ENCODE measurements around the gene PHTF2. TPM values are rescaled to one million over a fixed set of nuclear protein-coding genes. Genes with fewer than 3 reads are reported as not detected.
A peak's percentile ranks its signal among the peaks of the same experiment; 100 is the strongest.

Gene PHTF2
- total RNA-seq, 2 experiments from 2014 or later = 70.4 to 71.7 TPM

DNA sequence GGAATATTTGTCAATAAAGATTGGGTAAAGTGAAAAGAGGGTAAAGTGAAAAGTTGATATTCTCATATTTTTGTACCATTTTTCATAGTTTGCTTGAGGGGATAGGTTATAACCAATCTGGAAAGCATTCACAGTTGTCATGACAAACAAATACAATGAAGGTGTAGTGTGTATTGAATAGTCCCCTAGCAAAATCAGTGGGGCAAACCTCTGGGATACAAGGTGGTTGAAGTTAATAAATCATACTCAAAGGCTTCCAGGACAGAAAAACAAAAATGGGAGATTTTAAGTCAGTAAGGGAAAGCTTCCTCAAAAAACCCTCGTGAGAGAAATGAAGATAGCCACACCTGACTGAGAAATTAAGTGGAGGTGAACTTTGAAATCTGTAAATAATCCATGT lies 39.4 kb downstream of the PHTF2 start:
- DNase-seq = no peak
- no peaks in the 10 kb centered on the region for H3K27me3 Mint-ChIP-seq
- POLR2A ChIA-PET = no interaction called here
- no peaks in the 10 kb centered on the region for H3K9me3 Mint-ChIP-seq
- CTCF ChIA-PET = interaction anchor here (1.4 kb wide), 1 partner anchor 186 kb away, joined by 5 read pairs; no protein-coding TSS in a partner anchor
- H3K36me3 Mint-ChIP-seq (ENCODE audit: low read depth) = peaks cover 27% of the 10 kb centered on the region
- H3K27ac Mint-ChIP-seq = no peak overlapping the region
- H3K4me3 Mint-ChIP-seq = no peak overlapping the region
- H3K4me1 Mint-ChIP-seq = peaks cover 38% of the 10 kb centered on the region

- Mint-ChIP-seq H3K4me1 (peaks cover 34% of the 10 kb centered on the region), H3K27ac (no peak overlapping the region), H3K27me3 (no peaks in the 10 kb centered on the region), H3K9me3 (no peaks in the 10 kb centered on the region), H3K4me3 (no peak overlapping the region), H3K36me3 (ENCODE audit: low read depth) (peaks cover 30% of the 10 kb centered on the region)
- ChIA-PET CTCF (no interaction called here), POLR2A (no interaction called here)
- no peak for DNase-seq
These were observed 40.4 kb downstream of the PHTF2 start for GRCh38 chr7:77838929-77839491.

DNA sequence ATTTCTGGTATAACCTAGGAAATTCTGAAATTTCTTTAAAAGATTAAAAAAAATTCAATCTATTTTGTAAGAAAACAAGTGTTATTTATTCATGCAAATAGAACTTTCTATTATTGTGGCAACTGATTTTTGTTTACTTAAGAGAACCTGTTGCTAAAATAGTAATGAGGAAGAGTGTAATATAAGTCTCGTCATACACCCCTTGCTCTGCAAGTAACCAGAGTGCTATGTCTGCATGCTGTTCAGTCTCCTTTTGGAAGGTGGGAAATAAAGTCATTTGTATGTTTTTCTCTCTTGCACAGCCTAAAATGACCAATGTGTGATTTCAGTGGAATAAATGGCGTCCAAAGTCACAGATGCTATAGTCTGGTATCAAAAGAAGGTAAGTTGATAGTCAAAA lies 41.3 kb downstream of the PHTF2 start:
- H3K9me3 Mint-ChIP-seq = no peaks in the 10 kb centered on the region
- CTCF ChIA-PET = interaction anchor here (0.7 kb wide), 1 partner anchor 11 kb away, joined by 3 read pairs; no protein-coding TSS in a partner anchor

DNA sequence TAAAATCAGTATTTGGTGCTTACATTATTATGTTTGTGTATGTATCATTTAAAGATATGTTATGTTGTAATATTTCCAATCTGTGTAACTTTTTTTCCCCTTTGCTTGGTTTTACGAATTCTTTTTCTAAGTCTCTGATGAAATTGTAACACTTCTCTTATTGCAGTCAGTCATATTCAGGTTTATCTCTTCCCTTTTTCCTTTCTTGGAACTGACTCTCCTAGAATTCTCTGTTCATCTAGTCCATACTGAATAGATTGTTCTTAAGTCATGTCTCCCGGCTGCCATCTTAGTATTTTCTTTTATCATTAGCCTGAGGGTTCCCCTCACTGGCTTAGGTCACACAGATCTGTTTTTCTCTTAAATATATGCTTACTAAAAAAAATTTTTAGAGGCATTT lies 44.6 kb downstream of the PHTF2 start:
- POLR2A ChIA-PET = interaction anchor here (4.1 kb wide), 1 partner anchor 9 kb away, joined by 14 read pairs; no protein-coding TSS in a partner anchor
- no peak overlapping the region for H3K27ac Mint-ChIP-seq

More for the DNA sequence above, 41.3 kb downstream of the PHTF2 start:
- Mint-ChIP-seq H3K27me3 (no peaks in the 10 kb centered on the region), H3K4me3 (no peak overlapping the region), H3K36me3 (ENCODE audit: low read depth) (peaks cover 30% of the 10 kb centered on the region), H3K4me1 (peaks cover 25% of the 10 kb centered on the region), H3K27ac (no peak overlapping the region)
- DNase-seq = no peak
- POLR2A ChIA-PET = no interaction called here

DNA sequence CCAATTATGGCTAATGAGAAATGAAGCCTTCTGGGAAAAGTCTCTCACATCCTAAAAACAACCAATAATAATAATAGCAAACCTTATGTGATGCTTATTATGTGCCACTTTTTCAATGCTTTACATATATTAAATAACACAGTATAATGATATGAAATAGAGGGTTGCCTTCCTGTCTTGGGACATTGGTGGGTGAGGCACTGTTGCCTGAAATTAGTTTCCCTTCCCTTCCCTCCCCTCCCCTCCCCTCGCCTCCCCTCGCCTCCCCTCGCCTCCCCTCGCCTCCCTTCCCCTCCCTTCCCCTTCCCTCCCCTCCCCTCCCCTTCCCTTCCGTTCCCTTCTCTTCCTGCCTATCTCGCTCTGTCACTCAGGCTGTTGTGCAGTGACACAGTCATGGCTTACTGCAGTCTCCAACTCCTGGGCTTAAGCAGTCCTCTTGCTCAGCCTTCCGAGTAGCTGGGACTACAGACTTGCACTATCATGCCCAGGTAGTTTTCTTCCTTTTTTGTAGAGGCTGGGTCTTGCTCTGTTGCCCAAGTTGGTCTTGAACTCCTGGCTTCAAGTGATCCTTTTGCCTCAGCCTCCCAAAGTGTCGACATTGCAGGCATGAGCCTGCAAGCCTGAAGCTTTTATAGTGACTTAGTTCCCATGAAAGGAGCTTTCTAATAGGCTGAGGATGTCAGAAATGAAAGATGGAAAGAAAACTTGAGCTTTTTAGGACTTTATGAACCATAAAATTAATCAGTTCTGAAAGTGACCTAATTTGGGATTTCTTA lies 47.9 kb downstream of the PHTF2 start:
- POLR2A ChIA-PET = interaction anchor here (0.6 kb wide), 1 partner anchor 77 kb away, joined by 3 read pairs; no protein-coding TSS in a partner anchor
- no peak for DNase-seq
- H3K4me1 Mint-ChIP-seq = peaks cover 29% of the 10 kb centered on the region
- no peaks in the 10 kb centered on the region for H3K9me3 Mint-ChIP-seq
- CTCF ChIA-PET = no interaction called here
- no peaks in the 10 kb centered on the region for H3K27me3 Mint-ChIP-seq
- H3K36me3 Mint-ChIP-seq (ENCODE audit: low read depth) = peaks cover 57% of the 10 kb centered on the region
- no peak overlapping the region for H3K27ac Mint-ChIP-seq
- H3K4me3 Mint-ChIP-seq = no peak overlapping the region

More for the DNA sequence above, 44.6 kb downstream of the PHTF2 start:
- Mint-ChIP-seq H3K4me1 (peaks cover 26% of the 10 kb centered on the region), H3K36me3 (ENCODE audit: low read depth) (peaks cover 36% of the 10 kb centered on the region), H3K27me3 (no peaks in the 10 kb centered on the region), H3K9me3 (no peaks in the 10 kb centered on the region), H3K4me3 (no peak overlapping the region)
- DNase-seq = no peak
- CTCF ChIA-PET = no interaction called here

DNA sequence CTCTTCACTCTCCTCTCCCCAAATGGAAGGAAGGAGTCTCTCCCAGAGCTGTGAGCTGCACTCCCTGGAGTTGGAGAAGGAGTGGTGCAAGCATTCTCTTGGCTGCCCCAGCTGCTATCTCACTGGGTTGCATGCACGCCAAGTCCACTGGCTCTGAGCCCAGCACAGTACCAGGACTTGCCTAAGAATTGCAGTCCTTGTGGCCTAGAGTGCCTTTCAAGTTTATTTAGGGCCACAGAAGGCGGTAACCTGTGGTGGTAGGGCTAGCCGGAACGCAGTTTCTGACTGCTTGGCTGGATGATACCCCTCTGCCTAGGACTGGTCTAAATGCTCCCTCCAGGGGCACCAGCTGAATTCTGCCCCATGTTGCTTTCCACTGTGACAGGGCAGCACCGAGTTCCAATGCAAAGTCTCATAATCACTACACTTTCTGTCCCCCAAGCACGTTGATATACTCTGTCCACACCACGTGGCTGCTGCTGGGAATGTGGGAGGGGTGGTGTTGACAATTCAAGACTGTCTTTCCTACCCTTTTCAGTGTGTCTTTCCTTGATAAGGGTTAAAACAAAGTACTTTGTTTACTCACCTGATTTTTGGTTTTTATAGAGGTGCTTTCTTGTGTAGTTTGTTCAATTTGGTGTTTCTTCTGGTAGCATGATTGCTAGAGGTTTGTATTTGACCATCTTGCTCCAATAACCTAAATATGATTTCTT lies 57.0 kb downstream of the PHTF2 start:
- H3K4me3 Mint-ChIP-seq = no peak overlapping the region
- ChIA-PET CTCF (no interaction called here), POLR2A (no interaction called here)
- peaks cover 54% of the 10 kb centered on the region for H3K36me3 Mint-ChIP-seq (ENCODE audit: low read depth)
- no peak for DNase-seq
- peaks cover 33% of the 10 kb centered on the region for H3K4me1 Mint-ChIP-seq
- H3K27ac Mint-ChIP-seq = no peak overlapping the region
- H3K27me3 Mint-ChIP-seq = no peaks in the 10 kb centered on the region
- no peaks in the 10 kb centered on the region for H3K9me3 Mint-ChIP-seq

DNA sequence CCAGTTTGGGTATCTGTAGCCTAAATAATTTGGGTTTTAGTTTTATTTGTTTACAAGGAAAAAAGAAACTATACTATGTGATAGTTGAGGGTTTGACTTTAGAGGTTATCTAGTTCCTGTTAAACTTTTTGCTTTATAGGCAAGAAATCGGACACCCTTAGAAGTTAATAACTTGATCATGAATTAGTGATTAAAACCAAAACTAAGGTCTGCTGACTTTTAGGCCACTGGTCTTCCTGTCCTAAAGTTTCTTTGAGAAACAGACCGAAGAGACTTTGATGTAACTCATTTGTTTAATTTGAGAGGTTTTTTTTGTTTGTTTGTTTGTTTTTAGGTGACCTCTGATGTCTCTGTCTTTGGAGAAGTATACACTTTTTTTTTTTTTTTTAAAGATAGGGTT lies 59.7 kb downstream of the PHTF2 start:
- Mint-ChIP-seq H3K27me3 (no peaks in the 10 kb centered on the region), H3K36me3 (ENCODE audit: low read depth) (peaks cover 39% of the 10 kb centered on the region), H3K4me1 (peaks cover 24% of the 10 kb centered on the region), H3K27ac (peak overlapping the region; percentile 44), H3K4me3 (no peak overlapping the region), H3K9me3 (no peaks in the 10 kb centered on the region)
- CTCF ChIA-PET = no interaction called here
- DNase-seq = no peak
- POLR2A ChIA-PET = no interaction called here

GRCh38 chr7:77859343-77859742 lies 60.8 kb downstream of the PHTF2 start:
- H3K36me3 Mint-ChIP-seq (ENCODE audit: low read depth) = peaks cover 34% of the 10 kb centered on the region
- H3K27me3 Mint-ChIP-seq = no peaks in the 10 kb centered on the region
- no peak for DNase-seq
- peaks cover 27% of the 10 kb centered on the region for H3K4me1 Mint-ChIP-seq
- ChIA-PET POLR2A (no interaction called here), CTCF (no interaction called here)
- H3K4me3 Mint-ChIP-seq = no peak overlapping the region
- H3K9me3 Mint-ChIP-seq = no peaks in the 10 kb centered on the region
- no peak overlapping the region for H3K27ac Mint-ChIP-seq

DNA sequence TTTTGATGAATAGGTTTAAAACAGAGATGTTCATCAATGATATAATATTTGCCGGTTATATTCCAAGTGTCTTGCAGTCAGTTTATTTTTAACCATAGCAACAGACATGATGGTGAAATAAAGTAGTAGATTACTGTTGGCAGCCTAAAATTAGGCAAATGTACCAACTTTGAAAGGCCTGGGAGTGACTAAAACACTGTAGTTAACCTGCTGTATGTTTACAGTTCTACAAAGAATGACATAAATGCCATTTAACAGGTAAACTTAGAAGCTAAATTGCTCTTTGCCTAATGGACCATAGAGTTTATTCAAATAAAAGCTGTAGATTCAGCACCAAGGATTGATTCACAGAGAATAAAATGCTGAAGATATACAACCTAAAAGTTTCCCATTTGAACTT lies 64.1 kb downstream of the PHTF2 start:
- no peak overlapping the region for H3K4me3 Mint-ChIP-seq
- POLR2A ChIA-PET = no interaction called here
- H3K27me3 Mint-ChIP-seq = no peaks in the 10 kb centered on the region
- no peak overlapping the region for H3K27ac Mint-ChIP-seq
- peaks cover 22% of the 10 kb centered on the region for H3K4me1 Mint-ChIP-seq
- CTCF ChIA-PET = interaction anchor here (1.0 kb wide), 1 partner anchor 103 kb away, joined by 3 read pairs; no protein-coding TSS in a partner anchor
- no peaks in the 10 kb centered on the region for H3K9me3 Mint-ChIP-seq
- no peak for DNase-seq
- peaks cover 22% of the 10 kb centered on the region for H3K36me3 Mint-ChIP-seq (ENCODE audit: low read depth)

DNA sequence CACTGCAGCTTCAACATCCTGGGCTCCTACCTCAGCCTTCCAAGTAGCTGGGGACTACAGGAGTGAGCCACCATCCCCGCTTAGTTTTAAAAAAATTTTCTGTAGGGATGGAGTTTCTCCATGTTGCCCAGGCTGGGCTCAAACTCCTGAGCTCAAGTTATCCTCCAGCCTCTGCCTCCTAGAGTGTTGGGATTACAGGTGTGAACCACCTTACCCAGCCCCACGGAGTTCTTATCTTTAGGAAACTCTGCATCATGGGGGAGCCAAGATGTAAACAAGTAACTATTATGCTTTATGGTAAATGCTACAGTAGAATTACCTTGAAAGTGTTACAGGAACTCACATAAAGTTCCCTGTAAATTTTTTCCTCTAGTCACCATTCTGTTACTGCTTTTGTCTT lies 65.3 kb downstream of the PHTF2 start:
- Mint-ChIP-seq H3K27ac (no peak overlapping the region), H3K9me3 (no peaks in the 10 kb centered on the region), H3K36me3 (ENCODE audit: low read depth) (peaks cover 22% of the 10 kb centered on the region), H3K4me1 (peaks cover 13% of the 10 kb centered on the region), H3K4me3 (no peak overlapping the region), H3K27me3 (no peaks in the 10 kb centered on the region)
- CTCF ChIA-PET = interaction anchor here (1.1 kb wide), 1 partner anchor 10 kb away, joined by 3 read pairs; no protein-coding TSS in a partner anchor
- POLR2A ChIA-PET = no interaction called here
- no peak for DNase-seq

DNA sequence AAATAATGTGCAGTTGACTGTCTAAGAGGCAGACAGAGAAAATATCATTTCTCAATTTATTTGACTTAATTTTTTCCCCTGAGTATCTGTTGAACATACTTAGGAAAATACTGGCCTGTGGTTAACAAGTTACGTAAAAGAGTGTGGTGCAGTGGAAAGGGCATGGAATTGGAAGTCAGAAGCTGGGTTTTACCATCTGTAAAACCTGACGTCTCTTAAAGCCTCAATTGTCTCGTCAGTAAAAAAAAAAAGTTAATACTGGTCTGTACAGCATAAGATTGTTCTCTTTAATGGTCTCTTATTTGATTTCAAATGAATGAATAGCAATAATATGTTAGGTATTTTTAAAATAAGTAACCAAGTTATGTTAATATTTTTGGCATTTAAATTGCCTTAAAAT lies 67.8 kb downstream of the PHTF2 start:
- CTCF ChIA-PET = interaction anchor here (1.3 kb wide), 1 partner anchor 32 kb away, joined by 3 read pairs; no protein-coding TSS in a partner anchor
- Mint-ChIP-seq H3K4me3 (no peak overlapping the region), H3K4me1 (peaks cover 15% of the 10 kb centered on the region), H3K9me3 (no peaks in the 10 kb centered on the region), H3K27me3 (no peaks in the 10 kb centered on the region), H3K36me3 (ENCODE audit: low read depth) (peaks cover 39% of the 10 kb centered on the region), H3K27ac (no peak overlapping the region)
- DNase-seq = no peak
- POLR2A ChIA-PET = interaction anchor here (1.0 to 1.5 kb wide), 2 partner anchors 9 to 67 kb away, joined by 3 read pairs; no protein-coding TSS in a partner anchor

GRCh38 chr7:77866786-77867536 lies 68.4 kb downstream of the PHTF2 start:
- no peak overlapping the region for H3K27ac Mint-ChIP-seq
- H3K36me3 Mint-ChIP-seq (ENCODE audit: low read depth) = peaks cover 40% of the 10 kb centered on the region
- no peaks in the 10 kb centered on the region for H3K27me3 Mint-ChIP-seq
- H3K4me1 Mint-ChIP-seq = peaks cover 15% of the 10 kb centered on the region
- POLR2A ChIA-PET = interaction anchor here (1.0 to 1.5 kb wide), 2 partner anchors 10 to 68 kb away, joined by 3 read pairs; no protein-coding TSS in a partner anchor
- CTCF ChIA-PET = interaction anchor here (1.3 kb wide), 1 partner anchor 33 kb away, joined by 3 read pairs; no protein-coding TSS in a partner anchor
- no peak overlapping the region for H3K4me3 Mint-ChIP-seq
- DNase-seq = no peak
- H3K9me3 Mint-ChIP-seq = no peaks in the 10 kb centered on the region

Measured in activated CD4-positive, alpha-beta memory T cell treated with anti-CD3 and anti-CD28 coated beads, Interleukin-2, amount 10 ng/mL, durations not matched to agents 7 days and 5 days (primary cell).